GM12878 (cell line): ENCODE measurements around the gene ADIPOR1. TPM values are rescaled to one million over a fixed set of nuclear protein-coding genes. Genes with fewer than 3 reads are reported as not detected.

Experiments used
- ATAC-seq: fragments of 200-7000 bp; cut with Tn5 transposase; 3 replicates; pipeline ENCODE4 v1.9.1; 2020; ENCODE audit warnings: mild to moderate bottlenecking, moderate library complexity
- BruUV-seq: library from RNA; stranded (reverse); fragments of 400-500 nt; replicated peaks from 2 replicates; lab custom pipeline; 2021; lab: Mats Ljungman, UMichigan
- CTCF ChIA-PET: fragments of 300-600 bp; sonication (Branson Sonifier 250); formaldehyde crosslinking; extraction: SDS; loops from one replicate; lab custom pipeline; 2021; ENCODE audit warnings: inconsistent platforms; lab: Yijun Ruan, JAX
- POLR2A ChIA-PET: fragments of 350-600 bp; formaldehyde crosslinking; extraction: SDS; loops from one replicate; lab custom pipeline; 2021; ENCODE audit warnings: inconsistent platforms; lab: Charles Lee
- RAD21 ChIA-PET: fragments of 300-600 bp; sonication (Branson Sonifier 250); formaldehyde crosslinking; loops from one replicate; lab custom pipeline; 2023; ENCODE audit warnings: antibody characterized with exemption; ENCODE audit not compliant: unreplicated experiment; lab: Charles Lee
- SMC1A ChIA-PET: fragments of 300-600 bp; sonication (Branson Sonifier 250); formaldehyde crosslinking; loops from one replicate; lab custom pipeline; 2023; ENCODE audit not compliant: unreplicated experiment, uncharacterized antibody; lab: Charles Lee
- DNase-seq: peaks from one replicate; pipeline ENCODE4 v3.0.0-alpha.2; 2011; ENCODE audit warnings: low read depth, low spot score
- FAIRE-seq: peaks from 3 replicates; lab custom pipeline; 2011; peaks lifted over from hg19 to GRCh38; lab: Jason Lieb, UNC
- H2AFZ ChIP-seq: 2 replicates; pipeline ENCODE4 v1.6.0; 2011; ENCODE audit warnings: low read depth, low read length, control low read depth; ENCODE audit not compliant: control insufficient read depth
- H3K27ac ChIP-seq: 2 replicates; pipeline ENCODE4 v1.5.1; 2011; ENCODE audit warnings: control low read depth; ENCODE audit not compliant: control insufficient read depth, insufficient read depth
- H3K27me3 ChIP-seq, 2 experiments: replicated peaks in 1 of 2; 2 replicates each; pipeline versions ENCODE4 v1.6.0 to v1.6.1; 2011; ENCODE audit warnings: low read length in 1 of 2; ENCODE audit not compliant: control insufficient read depth in 2 of 2, insufficient read depth in 2 of 2
- H3K36me3 ChIP-seq, 2 experiments: 2 replicates each; pipeline ENCODE4 v1.5.1; 2011; ENCODE audit warnings: low read length in 1 of 2; ENCODE audit not compliant: control insufficient read depth in 2 of 2, insufficient read depth in 2 of 2
- H3K4me1 ChIP-seq: 2 replicates; pipeline ENCODE4 v1.6.1; 2011; ENCODE audit warnings: mild to moderate bottlenecking, low read length, moderate library complexity, mixed read lengths; ENCODE audit not compliant: control insufficient read depth, insufficient read depth
- H3K4me2 ChIP-seq: 2 replicates; pipeline ENCODE4 v1.6.0; 2011; ENCODE audit warnings: control low read depth; ENCODE audit not compliant: control insufficient read depth, insufficient read depth
- H3K4me3 ChIP-seq: fragments of 200-600 bp; sonication (generic); 2 replicates; pipeline ENCODE4 v1.5.1; 2016
- H3K79me2 ChIP-seq: 2 replicates; pipeline ENCODE4 v1.6.0; 2011; ENCODE audit warnings: low read length; ENCODE audit not compliant: control insufficient read depth, insufficient read depth
- H3K9ac ChIP-seq: 2 replicates; pipeline ENCODE4 v1.8.0; 2011; ENCODE audit warnings: low read length, control low read depth, mixed read lengths; ENCODE audit not compliant: control insufficient read depth, insufficient read depth
- H3K9me3 ChIP-seq: replicated peaks from 3 replicates; pipeline ENCODE4 v1.5.1; 2011; ENCODE audit warnings: mild to moderate bottlenecking, low read length; ENCODE audit not compliant: control insufficient read depth, insufficient read depth
- H4K20me1 ChIP-seq: 2 replicates; pipeline ENCODE4 v1.6.0; 2011; ENCODE audit not compliant: control insufficient read depth, insufficient read depth
- E2F8 ChIP-seq: fragments of 450-650 bp; IDR thresholded peaks from 2 replicates; pipeline ENCODE4 v1.6.1; 2018; ENCODE audit warnings: mild to moderate bottlenecking, low read depth, moderate library complexity; ENCODE audit not compliant: partially characterized antibody
- ELK1 ChIP-seq: IDR thresholded peaks from 2 replicates; pipeline ENCODE4 v1.6.1; 2012; ENCODE audit warnings: low read depth, low read length, improper control_type of control experiment
- IRF4 ChIP-seq: IDR thresholded peaks from 2 replicates; pipeline ENCODE4 v1.6.1; 2011; ENCODE audit warnings: low read depth, low read length
- MAX ChIP-seq: IDR thresholded peaks from 2 replicates; pipeline ENCODE4 v1.6.1; 2012; ENCODE audit warnings: low read depth, low read length, improper control_type of control experiment
- NFIC ChIP-seq: IDR thresholded peaks from 2 replicates; pipeline ENCODE4 v1.6.1; 2012; ENCODE audit warnings: low read depth, mild to moderate bottlenecking, inconsistent platforms, low read length, moderate library complexity
- POLR2AphosphoS2 ChIP-seq: IDR thresholded peaks from 2 replicates; pipeline ENCODE4 v1.6.1; 2011; ENCODE audit warnings: low read depth, mild to moderate bottlenecking, low read length, improper control_type of control experiment, moderate library complexity
- RBBP5 ChIP-seq: fragments of 200-600 bp; sonication (generic); conservative IDR thresholded peaks from 2 replicates; pipeline ENCODE4 v1.6.1; 2016
- RFX5 ChIP-seq: IDR thresholded peaks from 2 replicates; pipeline ENCODE4 v1.6.1; 2011; ENCODE audit warnings: low read depth, low read length, improper control_type of control experiment
- SREBF2 ChIP-seq: IDR thresholded peaks from 2 replicates; pipeline ENCODE4 v1.6.1; 2012; ENCODE audit warnings: mild to moderate bottlenecking, low read length
- SUZ12 ChIP-seq: fragments of 200-600 bp; sonication (generic); IDR thresholded peaks from one replicate; pipeline ENCODE4 v1.6.1; 2018; ENCODE audit warnings: antibody characterized with exemption, mild to moderate bottlenecking; ENCODE audit not compliant: unreplicated experiment
- TAF1 ChIP-seq: IDR thresholded peaks from 2 replicates; pipeline ENCODE4 v1.6.1; 2011; ENCODE audit warnings: mild to moderate bottlenecking, low read depth, low read length, borderline replicate concordance
- TARDBP ChIP-seq: IDR thresholded peaks from 2 replicates; pipeline ENCODE4 v1.6.1; 2016; ENCODE audit warnings: borderline replicate concordance
- YBX1 ChIP-seq: fragments of 450-650 bp; IDR thresholded peaks from 2 replicates; pipeline ENCODE4 v1.6.1; 2016; ENCODE audit warnings: antibody characterized with exemption
- ZBTB11 ChIP-seq: fragments of 450-650 bp; formaldehyde crosslinking; IDR thresholded peaks from 2 replicates; pipeline ENCODE4 v1.5.0; 2022; ENCODE audit warnings: mild to moderate bottlenecking, missing genetic modification characterization
- WGBS: methylation state at CpG from one replicate; pipeline ENCODE4 v1.1.6; 2016; ENCODE audit warnings: low lambda C conversion rate; ENCODE audit not compliant: insufficient replicate concordance, insufficient coverage; ENCODE audit errors: missing lambda C conversion rate; 5-methylcytosine and 5-hydroxymethylcytosine counted together
- in situ Hi-C: fragments of 300-500 bp; cut with MboI; formaldehyde crosslinking; loops from 9 replicates; pipeline ENCODE4 v1.14.3; 2018; ENCODE audit warnings: mixed read lengths
- intact Hi-C: fragments of 100-400 bp; cut with micrococcal nuclease; formaldehyde crosslinking; loops from one replicate; pipeline ENCODE4 v1.14.2; 2022; ENCODE audit not compliant: unreplicated experiment
- polyA plus RNA-seq, 11 experiments: library from polyadenylated mRNA; depleted of rRNA in 4 of 11; unstranded in 6 of 11; stranded (reverse) in 5 of 11; fragments of >200 nt; fragmentation: Nextera tagmentation in 4 of 11; fragmentation: Illumina TruSeq in 1 of 11; extraction: Ambion mirVana in 4 of 11; extraction: Trizol in 1 of 11; gene quantifications; 1 replicate in 1 of 11; 2 replicates in 10 of 11; pipeline versions ENCODE4 v1.2.1 to v1.2.3, GENCODE V29; 2011 to 2016; ENCODE audit warnings: inconsistent platforms in 2 of 11, missing spikeins in 2 of 11, low read depth in 1 of 11
- total RNA-seq, 4 experiments: library from RNA; depleted of rRNA in 3 of 4; stranded (reverse); fragments of >200 nt in 3 of 4; fragmentation: Illumina TruSeq in 1 of 4; extraction: Trizol in 1 of 4; gene quantifications; 2 replicates each; pipeline versions ENCODE4 v1.2.1 to v1.2.3, GENCODE V29; 2013 to 2021

The ADIPOR1 gene
- total and polyA plus RNA-seq, 10 of the 15 experiments (the other 5 are each of a cell fraction or from before 2014, with no cell fraction given), result 18.4 to 122 (median 65.6) TPM

- no peak for TF ChIP-seq ZBTB11 (CRISPR knock-in tag)
- TF ChIP-seq RBBP5, result no peak
- no peak for TF ChIP-seq POLR2AphosphoS2
- TF ChIP-seq MAX, result no peak
- no peak for TF ChIP-seq TARDBP
- TF ChIP-seq YBX1, result no peak
These were observed 1.1 kb upstream of the ADIPOR1 start (continued) for GRCh38 chr1:202959276-202959620.

GRCh38 chr1:202958544-202959275 lies 598 bp upstream of the ADIPOR1 start:
- ChIA-PET SMC1A (interaction anchor here (1.1 kb wide), 1 partner anchor 9 kb away, joined by 3 read pairs; no protein-coding TSS in a partner anchor), POLR2A (interaction anchor here (1.3 kb wide), 1 partner anchor 9 kb away, joined by 4 read pairs; no protein-coding TSS in a partner anchor), CTCF (interaction anchor here (1.3 kb wide), 1 partner anchor 9 kb away, joined by 4 read pairs; no protein-coding TSS in a partner anchor), RAD21 (interaction anchor here (1.4 kb wide), 1 partner anchor 9 kb away, joined by 4 read pairs; no protein-coding TSS in a partner anchor)
- Histone ChIP-seq H3K36me3 (no peaks in the 10 kb centered on the region; a peak in 1 of 4 replicates), H3K27me3 (no peaks in the 10 kb centered on the region), H3K4me1 (peaks cover 7% of the 10 kb centered on the region; the same call in 1 of the 2 replicates), H3K4me2 (peak overlapping the region; percentile 87), H3K27ac (no peak overlapping the region), H3K9ac (peak overlapping the region; percentile 37; the same call in 1 of the 2 replicates), H4K20me1 (no peaks in the 10 kb centered on the region), H3K79me2 (peaks cover 37% of the 10 kb centered on the region), H3K4me3 (peak overlapping the region; percentile 89; the same call in 1 of the 2 replicates), H2AFZ (peak overlapping the region; percentile 92), H3K9me3 (no peaks in the 10 kb centered on the region)
- ATAC-seq (peak; percentile 3; the same call in 2 of the 3 replicates), DNase-seq (no peak), FAIRE-seq (no peak)
- WGBS, result 2% methylated on average over 10 of the region's 10 CpGs
- intact Hi-C loops, result no loop called here
- no TSS peak for BruUV-seq
- in situ Hi-C loops, result no loop called here
- TF ChIP-seq TAF1 (no peak), SREBF2 (no peak), IRF4 (no peak), ELK1 (no peak), E2F8 (no peak), SUZ12 (no peak), RFX5 (no peak), NFIC (no peak)
